T-cell (primary cell): ENCODE results near the gene MGAT5. TPM values are rescaled to one million over a fixed set of nuclear protein-coding genes. Genes with fewer than 3 reads are reported as not detected.

Source experiments
- ATAC-seq, 4 experiments: fragments of 200-7000 bp in 3 of 4; fragments of 150-1000 bp in 1 of 4; cut with Tn5 transposase; replicated peaks in 1 of 4; 1 replicate in 3 of 4; 2 replicates in 1 of 4; pipeline ENCODE4 v1.10.0; 2021; ENCODE audit warnings: moderate library complexity in 3 of 4, mild to moderate bottlenecking in 2 of 4, moderate number of reproducible peaks in 1 of 4
- CTCF ChIA-PET, 2 donors: fragments of 300-600 bp; sonication (Branson Sonifier 250); formaldehyde crosslinking; loops; one replicate each; lab custom pipeline; 2022; ENCODE audit warnings: antibody characterized with exemption in 2 of 2; lab: Charles Lee
- POLR2A ChIA-PET, 2 donors: fragments of 300-600 bp; sonication (Branson Sonifier 250); formaldehyde crosslinking; loops; one replicate each; lab custom pipeline; 2022; ENCODE audit warnings: antibody characterized with exemption in 2 of 2; lab: Charles Lee
- DNase-seq, 35 experiments: peaks; one replicate each; pipeline versions ENCODE4 v3.0.0 to v3.0.0-alpha.2; 2013 to 2023
- H3K27ac ChIP-seq: one replicate; pipeline ENCODE4 v1.5.1; 2013; ENCODE audit warnings: low read length
- H3K27me3 ChIP-seq, 2 experiments: replicated peaks in 1 of 2; 1 replicate in 1 of 2; 2 replicates in 1 of 2; pipeline versions ENCODE4 v1.6.1 to v1.7.0; 2013; ENCODE audit warnings: low read length in 1 of 2, mixed read lengths in 1 of 2; ENCODE audit not compliant: control insufficient read depth in 2 of 2, insufficient read depth in 2 of 2; ENCODE audit errors: extremely low read depth in 1 of 2
- H3K36me3 ChIP-seq, 2 donors: 1 replicate in 1 of 2; 2 replicates in 1 of 2; pipeline versions ENCODE4 v1.6.1 to v1.7.0; 2013; ENCODE audit warnings: low read length in 1 of 2; ENCODE audit not compliant: control insufficient read depth in 2 of 2, insufficient read depth in 1 of 2; ENCODE audit errors: extremely low read depth in 1 of 2
- H3K4me1 ChIP-seq, 2 experiments: 1 replicate in 1 of 2; 2 replicates in 1 of 2; pipeline versions ENCODE4 v1.6.1 to v1.7.0; 2013; ENCODE audit warnings: low read length in 2 of 2, mixed read lengths in 1 of 2; ENCODE audit not compliant: insufficient read depth in 2 of 2, control insufficient read depth in 1 of 2; ENCODE audit errors: extremely low read depth in 1 of 2
- H3K4me3 ChIP-seq, 2 donors: 1 replicate in 1 of 2; 2 replicates in 1 of 2; pipeline versions ENCODE4 v1.5.1 to v1.7.0; 2013; ENCODE audit warnings: mild to moderate bottlenecking in 2 of 2, low read length in 1 of 2, moderate library complexity in 1 of 2; ENCODE audit not compliant: control insufficient read depth in 1 of 2; ENCODE audit errors: extremely low read depth in 1 of 2
- H3K9me3 ChIP-seq: 2 replicates; pipeline ENCODE4 v1.7.0; 2013
- H3K27ac Mint-ChIP-seq, 2 donors: one replicate each; pipeline ENCODE4 v1.8.0; 2020 to 2021; ENCODE audit warnings: mild to moderate bottlenecking in 2 of 2, mixed read lengths in 2 of 2
- H3K27me3 Mint-ChIP-seq, 2 donors: one replicate each; pipeline ENCODE4 v1.8.0; 2021 to 2022; ENCODE audit warnings: mixed read lengths in 2 of 2
- H3K36me3 Mint-ChIP-seq: one replicate; pipeline ENCODE4 v1.8.0; 2021; ENCODE audit warnings: mixed read lengths
- H3K4me1 Mint-ChIP-seq, 3 donors: one replicate each; pipeline ENCODE4 v1.8.0; 2020 to 2022; ENCODE audit warnings: mixed read lengths in 3 of 3, mild to moderate bottlenecking in 1 of 3
- H3K4me3 Mint-ChIP-seq, 3 donors: one replicate each; pipeline ENCODE4 v1.8.0; 2020 to 2022; ENCODE audit warnings: mild to moderate bottlenecking in 3 of 3, mixed read lengths in 3 of 3, moderate library complexity in 3 of 3
- H3K9me3 Mint-ChIP-seq, 3 donors: one replicate each; pipeline ENCODE4 v1.8.0; 2020 to 2022; ENCODE audit warnings: mixed read lengths in 3 of 3
- WGBS: methylation state at CpG from one replicate; pipeline ENCODE4 v1.1.5; 2013; ENCODE audit warnings: missing lambda C conversion rate; ENCODE audit not compliant: insufficient coverage; 5-methylcytosine and 5-hydroxymethylcytosine counted together
- total RNA-seq, 35 experiments: library from RNA in 6 of 35; stranded (reverse) in 6 of 35; fragments of 120-200 nt in 1 of 35; gene quantifications; one replicate each; pipeline versions ENCODE4 v1.2.1 to v1.2.4 and lab custom pipeline; 2013 to 2026

Gene MGAT5
- total RNA-seq, 5 donors from 2014 or later (not counting 1 experiment from before 2014, with no cell fraction given): 61.1 to 94.9 (median 81.8) TPM

GRCh38 chr2:134362740-134363139 lies 108.9 kb downstream of the MGAT5 start:
- peaks cover 63% of the 10 kb centered on the region for H3K36me3 Mint-ChIP-seq

GRCh38 chr2:134365356-134365755 lies 111.5 kb downstream of the MGAT5 start:
- CTCF ChIA-PET: no interaction called here
- H3K4me1 Mint-ChIP-seq: peaks cover 37 to 44% (median 43%) of the 10 kb centered on the region in 3 donors
- H3K4me3 ChIP-seq: no peak overlapping the region
- H3K36me3 Mint-ChIP-seq: peaks cover 51% of the 10 kb centered on the region
- no peaks in the 10 kb centered on the region for H3K27me3 Mint-ChIP-seq
- H3K27me3 ChIP-seq: no peaks in the 10 kb centered on the region
- 100% methylated on average over 2 of the region's 3 CpGs for WGBS
- POLR2A ChIA-PET: interaction anchor here in 1 of 2 donors (0.6 kb wide), 1 partner anchor 18 kb away, joined by 4 read pairs; no protein-coding TSS in a partner anchor
- H3K4me3 Mint-ChIP-seq: no peak overlapping the region
- H3K4me1 ChIP-seq: peaks cover 14 to 16% of the 10 kb centered on the region in 2 experiments
- H3K9me3 Mint-ChIP-seq: no peaks in the 10 kb centered on the region
- peak in 1 of 35 experiments; percentile 5 for DNase-seq
- peaks cover 4 to 37% of the 10 kb centered on the region in 2 donors for H3K36me3 ChIP-seq
- no peak overlapping the region for H3K27ac Mint-ChIP-seq
- no peaks in the 10 kb centered on the region for H3K9me3 ChIP-seq
- no peak for ATAC-seq
- no peak overlapping the region for H3K27ac ChIP-seq

More at GRCh38 chr2:134362740-134363139, 108.9 kb downstream of the MGAT5 start:
- H3K4me3 Mint-ChIP-seq: no peak overlapping the region
- DNase-seq: no peak
- peaks cover 24 to 29% (median 29%) of the 10 kb centered on the region in 3 donors for H3K4me1 Mint-ChIP-seq
- WGBS: no CpG with 5 or more reads among the region's 1 CpG
- H3K4me1 ChIP-seq: peaks cover 8 to 9% of the 10 kb centered on the region in 2 experiments
- ChIA-PET POLR2A (no interaction called here), CTCF (interaction anchor here in 1 of 2 donors (1.0 kb wide), 1 partner anchor 9 kb away, joined by 3 read pairs; no protein-coding TSS in a partner anchor)
- H3K9me3 Mint-ChIP-seq: no peaks in the 10 kb centered on the region
- H3K9me3 ChIP-seq: no peaks in the 10 kb centered on the region
- no peaks in the 10 kb centered on the region for H3K27me3 ChIP-seq
- H3K27ac ChIP-seq: no peak overlapping the region
- no peak overlapping the region for H3K4me3 ChIP-seq
- peaks cover 0 to 40% of the 10 kb centered on the region in 2 donors for H3K36me3 ChIP-seq
- no peaks in the 10 kb centered on the region for H3K27me3 Mint-ChIP-seq
- H3K27ac Mint-ChIP-seq: no peak overlapping the region
- no peak for ATAC-seq

- DNase-seq (no peak), ATAC-seq (no peak)
- peaks cover 50% of the 10 kb centered on the region for H3K36me3 Mint-ChIP-seq
- POLR2A ChIA-PET: no interaction called here
- no peak overlapping the region for H3K4me3 Mint-ChIP-seq
- H3K27ac ChIP-seq: no peak overlapping the region
- peaks cover 4 to 40% of the 10 kb centered on the region in 2 donors for H3K36me3 ChIP-seq
- no peak overlapping the region for H3K27ac Mint-ChIP-seq
- H3K4me3 ChIP-seq: no peak overlapping the region
- H3K9me3 Mint-ChIP-seq: no peaks in the 10 kb centered on the region
- no peaks in the 10 kb centered on the region for H3K27me3 ChIP-seq
- whole genome bisulfite sequencing: 93% methylated on average over 5 of the region's 6 CpGs
- H3K27me3 Mint-ChIP-seq: no peaks in the 10 kb centered on the region
- no peaks in the 10 kb centered on the region for H3K9me3 ChIP-seq
- CTCF ChIA-PET: no interaction called here
- peaks cover 14 to 16% of the 10 kb centered on the region in 2 experiments for H3K4me1 ChIP-seq
- peaks cover 37 to 44% (median 43%) of the 10 kb centered on the region in 3 donors for H3K4me1 Mint-ChIP-seq
Observed at GRCh38 chr2:134366359-134366758, 112.5 kb downstream of the MGAT5 start.

GRCh38 chr2:134367213-134367612 lies 113.3 kb downstream of the MGAT5 start:
- ATAC-seq: no peak
- POLR2A ChIA-PET: no interaction called here
- H3K4me1 Mint-ChIP-seq: peaks cover 37 to 44% (median 43%) of the 10 kb centered on the region in 3 donors
- Histone ChIP-seq H3K4me1 (peaks cover 14 to 16% of the 10 kb centered on the region in 2 experiments), H3K4me3 (no peak overlapping the region), H3K27me3 (no peaks in the 10 kb centered on the region), H3K36me3 (peaks cover 7 to 38% of the 10 kb centered on the region in 2 donors), H3K27ac (no peak overlapping the region), H3K9me3 (no peaks in the 10 kb centered on the region)
- no peaks in the 10 kb centered on the region for H3K9me3 Mint-ChIP-seq
- DNase-seq: no peak
- CTCF ChIA-PET: no interaction called here
- peaks cover 49% of the 10 kb centered on the region for H3K36me3 Mint-ChIP-seq
- H3K4me3 Mint-ChIP-seq: peak overlapping the region in 1 of 3 donors; percentile 32
- H3K27ac Mint-ChIP-seq: peak overlapping the region in 1 of 2 donors; percentile 56
- H3K27me3 Mint-ChIP-seq: no peaks in the 10 kb centered on the region
- no CpG with 5 or more reads among the region's 2 CpGs for WGBS

- peaks cover 37 to 44% (median 43%) of the 10 kb centered on the region in 3 donors for H3K4me1 Mint-ChIP-seq
- peaks cover 42% of the 10 kb centered on the region for H3K36me3 Mint-ChIP-seq
Observed at GRCh38 chr2:134368009-134368817, 114.3 kb downstream of the MGAT5 start.

GRCh38 chr2:134369220-134369902 lies 115.5 kb downstream of the MGAT5 start:
- ATAC-seq: no peak

More at GRCh38 chr2:134368009-134368817, 114.3 kb downstream of the MGAT5 start:
- Mint-ChIP-seq H3K27ac (peak overlapping the region in 1 of 2 donors; percentile 35), H3K9me3 (no peaks in the 10 kb centered on the region), H3K27me3 (no peaks in the 10 kb centered on the region), H3K4me3 (peak overlapping the region in 1 of 3 donors; percentile 32)
- POLR2A ChIA-PET: interaction anchor here (0.6 to 0.7 kb wide), 2 partner anchors 13 to 251 kb away, joined by 3 read pairs; no protein-coding TSS in a partner anchor
- ATAC-seq (peak in 3 of 4 experiments; percentile 45 to 67 (median 49)), DNase-seq (peak in 4 of 35 experiments; percentile 2 to 17 (median 6))
- CTCF ChIA-PET: no interaction called here
- H3K36me3 ChIP-seq: peaks cover 7 to 28% of the 10 kb centered on the region in 2 donors
- no peaks in the 10 kb centered on the region for H3K9me3 ChIP-seq
- H3K27me3 ChIP-seq: no peaks in the 10 kb centered on the region
- no peak overlapping the region for H3K4me3 ChIP-seq
- H3K4me1 ChIP-seq: peaks cover 14 to 16% of the 10 kb centered on the region in 2 experiments
- H3K27ac ChIP-seq: no peak overlapping the region
- WGBS: 76% methylated on average over 4 of the region's 6 CpGs

More at GRCh38 chr2:134369220-134369902, 115.5 kb downstream of the MGAT5 start:
- whole genome bisulfite sequencing: no CpG with 5 or more reads among the region's 1 CpG
- DNase-seq: no peak
- H3K4me3 ChIP-seq: no peak overlapping the region
- H3K36me3 ChIP-seq: peaks cover 7 to 19% of the 10 kb centered on the region in 2 donors
- ChIA-PET CTCF (no interaction called here), POLR2A (interaction anchor here in 1 of 2 donors (0.5 kb wide), 3 partner anchors 10 to 591 kb away, joined by 3 read pairs; no protein-coding TSS in a partner anchor)
- H3K4me1 ChIP-seq: peaks cover 14 to 16% of the 10 kb centered on the region in 2 experiments
- Mint-ChIP-seq H3K4me1 (peaks cover 37 to 44% (median 43%) of the 10 kb centered on the region in 3 donors), H3K27ac (no peak overlapping the region), H3K4me3 (no peak overlapping the region), H3K9me3 (no peaks in the 10 kb centered on the region), H3K27me3 (no peaks in the 10 kb centered on the region), H3K36me3 (peaks cover 41% of the 10 kb centered on the region)
- no peaks in the 10 kb centered on the region for H3K27me3 ChIP-seq
- H3K9me3 ChIP-seq: no peaks in the 10 kb centered on the region
- H3K27ac ChIP-seq: no peak overlapping the region
